Measurements from ENCODE around the gene DCC.

- TF ChIP-seq POLR2A (IDR thresholded peaks at IDR 0.05) = no peak
- TF ChIP-seq CTCF (IDR thresholded peaks at IDR 0.05) = no peak
Observed at GRCh38 chr18:53534695-53535094, 1194.7 kb downstream of the DCC start.

Data from tibial nerve (tissue), 3 donors.